GM10266 (cell line): Measurements from ENCODE around the gene MUSK.
"Not testable (repeated sequence)": the region's sequence is repeated elsewhere in the genome, so short reads cannot be mapped to it uniquely, and the experiment has no call there.

Source experiments
- DNase-seq: peaks from one replicate; pipeline ENCODE4 v3.0.0; 2012; ENCODE audit errors: extremely low spot score
- CTCF ChIP-seq: IDR thresholded peaks from 2 replicates; pipeline ENCODE4 v1.5.1; 2012; ENCODE audit warnings: mild to moderate bottlenecking, low read depth; ENCODE audit not compliant: control insufficient read depth, insufficient read depth; ENCODE audit errors: missing control alignments

MUSK gene

GRCh38 chr9:110691002-110691549 lies 22.5 kb downstream of the MUSK start:
- no peak for TF ChIP-seq CTCF
- no peak for DNase-seq

GRCh38 chr9:110695846-110696245 lies 27.3 kb downstream of the MUSK start:
- DNase-seq, result not testable (repeated sequence)

- TF ChIP-seq CTCF, result no peak
- no peak for DNase-seq
Observed at GRCh38 chr9:110700953-110701352, 32.4 kb downstream of the MUSK start.

- no peak for TF ChIP-seq CTCF
- no peak for DNase-seq
Observed at GRCh38 chr9:110703669-110704068, 35.1 kb downstream of the MUSK start.

- no peak for DNase-seq
- no peak for TF ChIP-seq CTCF
Observed at GRCh38 chr9:110707419-110707818, 38.8 kb downstream of the MUSK start.

- no peak for TF ChIP-seq CTCF
- no peak for DNase-seq
Observed at GRCh38 chr9:110710420-110710819, 41.8 kb downstream of the MUSK start.

- no peak for TF ChIP-seq CTCF
- no peak for DNase-seq
Observed at GRCh38 chr9:110712955-110713354, 44.4 kb downstream of the MUSK start.

- no peak for TF ChIP-seq CTCF
- DNase-seq, result no peak
Observed at GRCh38 chr9:110714314-110714713, 45.7 kb downstream of the MUSK start.
